Heart left ventricle (tissue), 16 donors: ENCODE data around the gene ASIC1. TPM values are rescaled to one million over a fixed set of nuclear protein-coding genes. Genes with fewer than 3 reads are reported as not detected.

Experiments used
- ATAC-seq, 4 donors: fragments of 200-7000 bp; cut with Tn5 transposase; one replicate each; pipeline ENCODE4 v1.9.1; 2020 to 2022; ENCODE audit warnings: moderate library complexity in 4 of 4, mild to moderate bottlenecking in 3 of 4, moderate number of reproducible peaks in 1 of 4
- DNase-seq, 5 donors: peaks; one replicate each; pipeline ENCODE4 v3.0.0-alpha.2; 2020
- H3K27ac ChIP-seq, 12 donors: fragments of 200-600 bp; sonication (generic) in 4 of 12; one replicate each; pipeline versions ENCODE4 v1.5.0 to v1.8.0; 2016 to 2022; ENCODE audit warnings: mild to moderate bottlenecking in 2 of 12
- H3K27me3 ChIP-seq, 9 donors: fragments of 200-600 bp; sonication (generic) in 2 of 9; one replicate each; pipeline versions ENCODE4 v1.5.1 to v1.8.0; 2016 to 2022; ENCODE audit warnings: mild to moderate bottlenecking in 3 of 9
- H3K36me3 ChIP-seq, 9 donors: fragments of 200-600 bp; sonication (generic) in 2 of 9; one replicate each; pipeline versions ENCODE4 v1.5.0 to v1.8.0; 2018 to 2022; ENCODE audit warnings: mild to moderate bottlenecking in 2 of 9
- H3K4me1 ChIP-seq, 12 donors: fragments of 200-600 bp; sonication (generic) in 4 of 12; one replicate each; pipeline versions ENCODE4 v1.5.0 to v1.8.0; 2016 to 2022; ENCODE audit warnings: mild to moderate bottlenecking in 3 of 12
- H3K4me3 ChIP-seq, 12 donors: fragments of 200-600 bp; sonication (generic) in 4 of 12; one replicate each; pipeline versions ENCODE4 v1.5.0 to v1.8.0; 2017 to 2022; ENCODE audit warnings: mild to moderate bottlenecking in 9 of 12, moderate library complexity in 4 of 12
- H3K9me3 ChIP-seq, 12 donors: fragments of 200-600 bp; sonication (generic) in 4 of 12; one replicate each; pipeline versions ENCODE4 v1.5.0 to v1.8.0; 2016 to 2022; ENCODE audit warnings: mild to moderate bottlenecking in 1 of 12
- POLR2A ChIP-seq, 2 donors: fragments of 450-650 bp; IDR thresholded peaks; one replicate each; pipeline ENCODE4 v1.6.1; 2017; ENCODE audit warnings: antibody characterized with exemption in 2 of 2, mild to moderate bottlenecking in 2 of 2, moderate library complexity in 2 of 2
- WGBS, 4 donors: extraction: QIAGEN DNeasy Blood & Tissue Kit in 2 of 4; methylation state at CpG; one replicate each; pipeline versions ENCODE4 v1.1.5 to v1.1.7; 2013 to 2018; 5-methylcytosine and 5-hydroxymethylcytosine counted together
- intact Hi-C, 10 donors: fragments of 100-400 bp; cut with DNase I; formaldehyde crosslinking; loops; one replicate each; pipeline versions ENCODE4 v1.11.1 to v1.14.2; 2022
- polyA plus RNA-seq, 2 donors: library from polyadenylated mRNA; stranded (reverse); fragments of 200-250 nt; gene quantifications; one replicate each; pipeline ENCODE4 v1.2.3, GENCODE V29; 2013
- total RNA-seq, 9 donors: library from RNA; depleted of rRNA in 2 of 9; stranded (reverse); fragments of >200 nt in 2 of 9; fragmentation: NEBNext Ultra II Directional in 3 of 9; extraction: Animal tissue kit (Norgen Biotek cat#: 25700) in 3 of 9; gene quantifications; one replicate each; pipeline versions ENCODE4 v1.1.0 to v1.2.4, GENCODE V29; 2016 to 2023
- TF ChIP-seq, protein P1 (sequence below), 12 donors: fragments of 200-600 bp; sonication (generic) in 4 of 12; IDR thresholded peaks; one replicate each; pipeline versions ENCODE4 v1.5.0 to v1.8.0; 2018 to 2022; ENCODE audit warnings: antibody characterized with exemption in 12 of 12, mild to moderate bottlenecking in 5 of 12
- donor health status: ischemic (EF 13 %, LVEDD 7.1; RV severe dilation, severe dysfunction).
- donor health status: healthy with polysubstance abuse.
- donor health status: DM: no; HTN: yes; CAD: no.
- donor health status: DM: no; HTN: no; CAD: no.
- donor health status: ischemic (EF 25% LVEDD 6.9; RV normal size, moderate dysfunction).
- donor health status: ischemic (EF 25% LVEDD 5.7; RV mildly dilated, moderate dysfunction).
- donor health status: healthy.
- donor health status: DM: yes; HTN: yes; CAD: no.
- donor health status: ischemic (EF 35%, LVEDD 5.7; RV mildly dilated, moderate dysfunction).
- donor health status: nonischemic (EF 11% LVEDD 7.7; RV severe dilation, severe dysfunction).
- donor health status: DM: yes; HTN: yes; CAD: no.
- donor health status: PGD.
- donor health status: ischemic (EF 29% LVEDD 5.4; RV normal size, mild dysfunction).
- donor health status: nonischemic (EF 23%, LVEDD 6.1; RV moderate dilation, normal function).

ASIC1 gene
- total and polyA plus RNA-seq, 11 donors = 0.31 to 1.8 (median 0.71) TPM

DNA sequence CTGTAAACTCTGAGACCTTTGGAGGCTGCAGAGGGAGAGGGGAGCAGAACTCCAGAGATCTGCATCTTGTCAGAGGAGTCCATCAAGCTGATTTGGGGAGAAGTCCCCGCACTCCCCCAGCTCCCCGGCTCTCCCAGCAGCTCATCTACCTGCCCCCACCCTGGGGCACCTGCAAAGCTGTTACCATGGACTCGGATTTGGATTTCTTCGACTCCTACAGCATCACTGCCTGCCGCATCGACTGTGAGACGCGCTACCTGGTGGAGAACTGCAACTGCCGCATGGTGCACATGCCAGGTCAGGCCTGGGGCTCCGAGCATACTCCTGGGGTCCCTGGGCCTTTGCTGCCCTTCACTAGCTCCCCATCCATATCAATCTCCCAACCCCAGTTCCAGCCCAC is 20.9 kb downstream of the ASIC1 start:
- no peak for ATAC-seq
- TF ChIP-seq POLR2A (IDR thresholded peaks at IDR 0.05) = no peak
- TF ChIP-seq, protein P1, sequence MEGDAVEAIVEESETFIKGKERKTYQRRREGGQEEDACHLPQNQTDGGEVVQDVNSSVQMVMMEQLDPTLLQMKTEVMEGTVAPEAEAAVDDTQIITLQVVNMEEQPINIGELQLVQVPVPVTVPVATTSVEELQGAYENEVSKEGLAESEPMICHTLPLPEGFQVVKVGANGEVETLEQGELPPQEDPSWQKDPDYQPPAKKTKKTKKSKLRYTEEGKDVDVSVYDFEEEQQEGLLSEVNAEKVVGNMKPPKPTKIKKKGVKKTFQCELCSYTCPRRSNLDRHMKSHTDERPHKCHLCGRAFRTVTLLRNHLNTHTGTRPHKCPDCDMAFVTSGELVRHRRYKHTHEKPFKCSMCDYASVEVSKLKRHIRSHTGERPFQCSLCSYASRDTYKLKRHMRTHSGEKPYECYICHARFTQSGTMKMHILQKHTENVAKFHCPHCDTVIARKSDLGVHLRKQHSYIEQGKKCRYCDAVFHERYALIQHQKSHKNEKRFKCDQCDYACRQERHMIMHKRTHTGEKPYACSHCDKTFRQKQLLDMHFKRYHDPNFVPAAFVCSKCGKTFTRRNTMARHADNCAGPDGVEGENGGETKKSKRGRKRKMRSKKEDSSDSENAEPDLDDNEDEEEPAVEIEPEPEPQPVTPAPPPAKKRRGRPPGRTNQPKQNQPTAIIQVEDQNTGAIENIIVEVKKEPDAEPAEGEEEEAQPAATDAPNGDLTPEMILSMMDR (IDR thresholded peaks at IDR 0.05) = no peak
- Histone ChIP-seq H3K4me3 (no peak overlapping the region), H3K36me3 (no peaks in the 10 kb centered on the region), H3K27me3 (no peaks in the 10 kb centered on the region), H3K27ac (no peak overlapping the region), H3K9me3 (no peaks in the 10 kb centered on the region), H3K4me1 (peaks cover 0 to 10% (median 0%) of the 10 kb centered on the region in 12 donors)
- WGBS, 4 donors = 95 to 98% (median 96%) methylated on average over 10 of the region's 10 CpGs
- intact Hi-C loops = loop anchor here in 6 of 10 donors (10.0 kb wide), 3 partner anchors 237 to 327 kb away; partner anchors contain the start of gene LARP4 (in 1 of the 6)
- no peak for DNase-seq

GRCh38 chr12:50079771-50080170 is 22.4 kb downstream of the ASIC1 start:
- no peak overlapping the region for H3K27ac ChIP-seq
- H3K9me3 ChIP-seq = no peaks in the 10 kb centered on the region
- intact Hi-C loops = loop anchor here in 9 of 10 donors (10.0 kb wide), 3 partner anchors 235 to 325 kb away; partner anchors contain the start of gene LARP4 (in 1 of the 9)
- H3K4me1 ChIP-seq = peaks cover 0 to 17% (median 8%) of the 10 kb centered on the region in 12 donors
- ATAC-seq (no peak), DNase-seq (no peak)
- TF ChIP-seq, protein P1 (IDR thresholded peaks at IDR 0.05) = no peak
- TF ChIP-seq POLR2A (IDR thresholded peaks at IDR 0.05) = no peak
- 87 to 90% (median 88%) methylated on average over 5 of the region's 5 CpGs for WGBS, 4 donors
- no peaks in the 10 kb centered on the region for H3K36me3 ChIP-seq
- no peaks in the 10 kb centered on the region for H3K27me3 ChIP-seq
- H3K4me3 ChIP-seq = no peak overlapping the region

GRCh38 chr12:50081096-50081808 is 23.9 kb downstream of the ASIC1 start:
- DNase-seq (no peak), ATAC-seq (no peak)
- TF ChIP-seq POLR2A (IDR thresholded peaks at IDR 0.05) = no peak
- TF ChIP-seq, protein P1 (IDR thresholded peaks at IDR 0.05) = no peak
- intact Hi-C loops = loop anchor here in 3 of 10 donors (10.0 kb wide), 1 partner anchor 234 kb away; no protein-coding TSS in a partner anchor
- Histone ChIP-seq H3K4me3 (no peak overlapping the region), H3K27ac (no peak overlapping the region), H3K9me3 (no peaks in the 10 kb centered on the region), H3K36me3 (no peaks in the 10 kb centered on the region), H3K27me3 (no peaks in the 10 kb centered on the region), H3K4me1 (peaks cover 0 to 20% (median 11%) of the 10 kb centered on the region in 12 donors)
- 45 to 54% (median 49%) methylated on average over 43 to 46 of the region's 46 CpGs for WGBS, 4 donors

DNA sequence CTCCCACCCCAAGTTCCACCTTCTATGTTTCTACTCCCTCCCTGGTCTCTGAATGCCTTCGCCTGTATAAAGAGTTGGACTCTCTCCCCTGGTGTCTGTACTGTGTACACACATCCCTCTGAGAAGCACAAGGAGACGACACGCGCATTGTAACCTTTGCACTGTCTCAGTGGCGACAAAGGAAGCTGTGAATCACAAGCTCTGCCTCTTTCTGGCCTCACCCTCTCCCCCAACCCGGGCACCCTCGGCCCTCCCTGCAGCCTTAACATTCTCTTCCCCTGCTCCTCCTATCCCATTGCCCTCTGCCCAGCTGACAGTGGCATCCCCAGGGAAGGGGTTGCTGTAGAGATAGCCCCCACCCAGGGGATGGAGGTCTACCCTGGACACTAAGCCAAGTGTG is 25.2 kb downstream of the ASIC1 start:
- H3K27ac ChIP-seq = no peak overlapping the region
- no peak for TF ChIP-seq POLR2A (IDR thresholded peaks at IDR 0.05)
- TF ChIP-seq, protein P1 (IDR thresholded peaks at IDR 0.05) = no peak
- H3K4me1 ChIP-seq = peaks cover 0 to 23% (median 11%) of the 10 kb centered on the region in 12 donors
- no peak for DNase-seq
- no peaks in the 10 kb centered on the region for H3K9me3 ChIP-seq
- no peak overlapping the region for H3K4me3 ChIP-seq
- ATAC-seq = no peak
- no peaks in the 10 kb centered on the region for H3K27me3 ChIP-seq
- intact Hi-C loops = loop anchor here in 3 of 10 donors (10.0 kb wide), 1 partner anchor 232 kb away; no protein-coding TSS in a partner anchor
- H3K36me3 ChIP-seq = peaks cover 0 to 13% (median 12%) of the 10 kb centered on the region in 9 donors
- WGBS, 4 donors = 84 to 87% (median 86%) methylated on average over 7 of the region's 7 CpGs
